ENCODE measurements around the gene TARBP1.

GRCh38 chr1:234413990-234414389 lies 65.0 kb downstream of the TARBP1 start:
- TF ChIP-seq POLR2A (IDR thresholded peaks at IDR 0.05) (no peak), CTCF (IDR thresholded peaks at IDR 0.05) (no peak)
